Stimulated activated CD8-positive, alpha-beta memory T cell treated with anti-CD3 and anti-CD28 coated beads, Interleukin-7, amount 100 ng/mL, for 1 hour (primary cell): ENCODE results near the gene ZNF207.
"Not testable (repeated sequence)": the region's sequence is repeated elsewhere in the genome, so short reads cannot be mapped to it uniquely, and the experiment has no call there.

Experiments
- DNase-seq, 2 donors: peaks; one replicate each; pipeline ENCODE4 v3.0.0-alpha.2; 2020; ENCODE audit warnings: low read depth in 2 of 2

The ZNF207 gene

DNA sequence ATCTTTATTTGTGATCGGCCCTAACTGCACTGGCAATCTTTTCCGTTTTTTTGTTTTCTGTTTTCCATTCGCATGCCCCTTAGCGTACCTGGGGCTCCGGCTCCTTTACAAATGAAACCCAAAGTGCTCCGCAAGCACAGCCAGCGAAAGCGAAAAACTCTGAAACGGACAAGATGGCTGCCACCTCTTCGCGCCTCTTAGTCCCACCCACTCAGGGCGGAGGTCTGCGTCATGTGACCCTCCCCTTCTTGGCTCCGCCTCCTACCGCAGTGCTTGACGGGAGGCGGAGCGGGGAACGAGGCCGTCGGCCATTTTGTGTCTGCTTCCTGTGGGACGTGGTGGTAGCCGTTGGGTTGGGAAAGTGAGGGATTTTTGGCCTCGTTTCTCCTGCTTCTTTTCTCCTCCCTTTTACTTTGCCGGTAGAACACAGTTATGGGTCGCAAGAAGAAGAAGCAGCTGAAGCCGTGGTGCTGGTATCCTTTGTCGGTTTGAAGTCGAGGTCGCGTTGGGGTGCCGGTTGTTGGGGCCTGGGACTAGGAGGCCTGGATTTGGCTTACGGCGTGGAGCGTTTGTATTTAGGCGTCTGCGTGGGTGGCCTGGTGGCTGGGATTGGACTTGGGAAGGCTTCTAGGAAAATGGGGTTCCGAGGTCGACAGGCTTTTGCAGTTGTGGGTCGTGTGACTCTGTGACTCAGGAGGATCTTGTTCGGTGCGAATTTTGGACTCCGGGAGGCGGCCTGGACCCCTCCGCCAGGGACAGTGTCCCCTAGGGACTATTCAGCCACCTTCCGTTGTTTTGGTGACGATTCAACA is at the start of gene ZNF207:
TSS of gene ZNF207 (plus strand) at position 304 of the 812 bp plus-strand sequence. CDS start at position 433, 129 bp downstream.
- peak; percentile 89 to 90 for DNase-seq

GRCh38 chr17:32302037-32302436 is 47.9 kb upstream of the ZNF207 start:
- DNase-seq = no peak

DNA sequence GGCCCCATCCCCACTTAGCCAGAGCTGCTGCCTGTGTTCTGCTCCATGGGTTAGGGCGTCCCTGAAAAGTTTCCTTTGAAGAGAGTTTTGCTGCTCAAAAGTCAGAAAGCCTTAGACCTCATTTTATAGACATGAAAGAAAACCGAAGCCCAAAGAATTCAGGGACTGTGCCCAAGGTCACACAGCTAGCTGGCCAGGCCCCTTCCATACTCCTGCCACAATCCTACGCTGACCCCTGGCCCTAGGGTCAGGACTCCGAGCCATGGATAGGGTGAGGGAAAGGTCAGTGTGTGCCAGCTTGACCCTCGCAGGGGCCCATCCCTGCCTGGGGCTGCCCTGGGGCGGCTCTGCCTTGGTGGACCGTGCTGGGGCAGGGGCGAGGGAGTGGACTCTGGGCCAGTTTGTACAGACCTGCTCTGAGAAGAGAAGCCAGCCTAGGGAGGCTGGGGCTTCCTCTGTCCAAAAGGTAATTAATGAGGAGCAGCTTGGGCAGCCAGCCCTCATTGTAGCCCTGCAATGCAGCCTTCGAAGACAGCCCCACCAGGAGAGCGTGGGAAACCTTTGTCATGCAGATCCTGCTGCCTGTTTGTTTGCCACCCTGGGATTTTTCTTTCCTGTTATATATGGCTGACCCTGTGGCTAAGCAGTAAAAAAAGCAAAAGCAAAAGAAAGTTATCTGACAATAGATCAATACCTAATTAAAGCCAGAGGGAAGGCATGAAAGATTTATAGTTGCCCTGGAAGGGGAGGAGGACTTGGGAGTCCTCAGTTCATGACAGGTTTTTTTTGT is 46.9 kb upstream of the ZNF207 start:
- DNase-seq = no peak

GRCh38 chr17:32303781-32304288 is 46.1 kb upstream of the ZNF207 start:
- no peak for DNase-seq

- DNase-seq = no peak
Measured at GRCh38 chr17:32305049-32305448, 44.9 kb upstream of the ZNF207 start.

DNA sequence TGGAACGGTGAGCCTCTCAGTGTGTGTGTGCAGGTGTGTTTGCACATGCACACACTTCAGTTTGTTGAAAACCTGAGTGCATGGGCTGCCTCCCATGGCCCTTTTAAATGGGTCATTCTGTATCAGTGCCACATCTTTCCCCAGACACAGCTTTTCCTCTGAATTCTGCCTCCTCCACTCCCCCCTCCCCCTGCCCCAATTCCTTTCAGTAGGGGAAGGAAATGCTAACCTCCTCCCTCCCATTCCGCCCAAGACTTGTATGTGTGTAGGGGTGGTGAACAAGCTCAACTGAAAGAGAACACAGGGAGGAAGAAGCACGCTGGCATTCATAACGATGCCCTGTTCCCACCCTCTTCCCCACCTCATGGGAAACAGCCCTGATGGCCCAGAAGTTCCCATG is 42.3 kb upstream of the ZNF207 start:
- DNase-seq = no peak

GRCh38 chr17:32311028-32311536 is 38.9 kb upstream of the ZNF207 start:
- no peak for DNase-seq

GRCh38 chr17:32314636-32315035 is 35.3 kb upstream of the ZNF207 start:
- DNase-seq = no peak

GRCh38 chr17:32315171-32315570 is 34.8 kb upstream of the ZNF207 start:
- no peak for DNase-seq

GRCh38 chr17:32316653-32317052 is 33.3 kb upstream of the ZNF207 start:
- DNase-seq = not testable (repeated sequence)

- no peak for DNase-seq
Measured at GRCh38 chr17:32317353-32317752, 32.6 kb upstream of the ZNF207 start.

DNA sequence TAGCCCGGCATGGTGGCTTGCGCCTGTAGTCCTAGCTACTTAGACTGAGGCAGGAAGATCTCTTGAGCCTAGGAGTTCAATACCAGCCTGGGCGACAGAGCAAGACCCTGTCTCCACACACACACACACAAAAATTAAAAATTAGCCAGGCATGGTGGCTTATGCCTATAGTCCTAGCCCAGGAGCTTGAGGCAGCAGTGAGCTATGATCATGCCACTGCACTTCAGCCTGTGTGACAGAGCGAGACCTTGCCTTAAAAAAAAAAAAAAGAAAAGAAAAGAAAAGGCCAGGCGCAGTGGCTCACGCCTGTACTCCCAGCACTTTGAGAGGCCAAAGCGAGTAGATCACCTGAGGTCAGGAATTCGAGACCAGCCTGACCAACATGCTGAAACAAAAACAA is 31.9 kb upstream of the ZNF207 start:
- DNase-seq = no peak

DNA sequence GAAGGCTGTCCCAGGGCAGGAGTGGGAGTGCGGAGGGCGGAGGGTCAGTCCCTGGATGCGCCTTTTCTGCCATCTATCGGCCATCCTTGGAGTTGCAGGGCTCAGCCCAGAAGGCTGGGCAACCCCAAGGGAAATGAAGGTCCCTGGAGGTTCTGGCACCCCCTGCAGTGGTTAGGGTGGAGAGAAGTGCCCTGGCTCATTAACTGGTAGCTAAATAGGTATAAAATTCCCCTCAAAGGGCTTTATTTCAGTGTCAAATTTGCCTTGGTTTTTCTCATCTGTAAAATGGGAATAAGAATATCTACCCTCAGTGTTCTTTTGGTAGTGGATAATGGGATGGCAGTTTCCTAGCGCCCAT is 30.4 kb upstream of the ZNF207 start:
- peak; percentile 51 to 61 for DNase-seq

- DNase-seq = not testable (repeated sequence)
Measured at GRCh38 chr17:32320080-32320479, 29.9 kb upstream of the ZNF207 start.

DNA sequence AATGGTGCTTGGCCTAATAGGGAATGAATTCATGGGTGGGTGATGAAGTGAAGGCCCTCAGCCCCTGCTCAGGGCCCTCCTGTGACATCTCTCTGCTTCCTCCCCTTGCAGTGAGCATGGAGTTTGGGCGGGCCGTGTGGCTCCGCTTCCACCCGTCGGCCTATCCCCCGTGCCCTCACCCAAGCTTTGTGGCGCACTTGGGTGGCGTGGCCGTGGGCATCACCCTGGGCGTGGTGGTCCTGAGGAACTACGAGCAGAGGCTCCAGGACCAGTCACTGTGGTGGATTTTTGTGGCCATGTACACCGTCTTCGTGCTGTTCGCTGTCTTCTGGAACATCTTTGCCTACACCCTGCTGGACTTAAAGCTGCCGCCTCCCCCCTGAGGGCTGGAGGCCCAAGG is 29.1 kb upstream of the ZNF207 start:
- no peak for DNase-seq

DNA sequence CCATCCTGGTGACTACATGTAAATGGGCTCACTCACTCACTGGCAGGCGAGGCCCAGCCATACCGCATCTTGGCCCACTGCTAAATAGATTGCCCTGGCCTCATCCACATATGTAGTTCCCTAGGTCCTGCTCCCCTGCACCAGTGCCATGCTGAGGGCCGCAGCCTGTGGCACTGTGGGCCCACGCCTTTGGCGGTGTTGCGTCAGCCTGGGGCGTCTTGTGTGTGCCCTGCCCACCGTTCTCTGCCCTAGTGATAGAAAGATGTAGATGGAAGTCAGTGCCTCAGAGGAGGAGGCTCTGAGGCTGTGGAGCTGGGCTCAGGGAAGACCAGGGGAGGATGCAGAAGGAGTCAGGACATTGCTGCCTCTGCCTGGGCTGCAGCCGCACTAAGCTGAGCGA is 26.9 kb upstream of the ZNF207 start:
- DNase-seq = no peak

- DNase-seq = no peak
Measured at GRCh38 chr17:32323811-32324491, 26.0 kb upstream of the ZNF207 start.

GRCh38 chr17:32327911-32328310 is 22.0 kb upstream of the ZNF207 start:
- DNase-seq = no peak

DNA sequence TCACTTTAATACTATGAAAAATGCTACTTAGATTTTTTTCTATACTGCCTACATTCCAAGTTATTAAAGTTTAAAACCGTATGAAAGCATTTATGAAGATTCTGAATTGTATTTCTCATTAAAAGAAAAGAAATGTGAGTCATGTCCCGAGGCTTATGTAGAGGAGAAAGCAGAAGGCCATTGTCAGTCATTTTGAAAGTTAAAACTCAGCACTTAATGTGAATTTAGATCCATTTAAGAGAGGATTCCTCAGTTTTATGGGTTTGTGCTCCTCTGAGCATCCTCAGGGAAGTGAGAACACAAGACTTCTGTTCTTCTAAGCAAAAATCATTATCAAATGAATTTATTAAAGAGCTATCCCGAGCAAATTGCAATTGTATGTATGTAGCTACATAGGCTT is 19.8 kb upstream of the ZNF207 start:
- no peak for DNase-seq

DNA sequence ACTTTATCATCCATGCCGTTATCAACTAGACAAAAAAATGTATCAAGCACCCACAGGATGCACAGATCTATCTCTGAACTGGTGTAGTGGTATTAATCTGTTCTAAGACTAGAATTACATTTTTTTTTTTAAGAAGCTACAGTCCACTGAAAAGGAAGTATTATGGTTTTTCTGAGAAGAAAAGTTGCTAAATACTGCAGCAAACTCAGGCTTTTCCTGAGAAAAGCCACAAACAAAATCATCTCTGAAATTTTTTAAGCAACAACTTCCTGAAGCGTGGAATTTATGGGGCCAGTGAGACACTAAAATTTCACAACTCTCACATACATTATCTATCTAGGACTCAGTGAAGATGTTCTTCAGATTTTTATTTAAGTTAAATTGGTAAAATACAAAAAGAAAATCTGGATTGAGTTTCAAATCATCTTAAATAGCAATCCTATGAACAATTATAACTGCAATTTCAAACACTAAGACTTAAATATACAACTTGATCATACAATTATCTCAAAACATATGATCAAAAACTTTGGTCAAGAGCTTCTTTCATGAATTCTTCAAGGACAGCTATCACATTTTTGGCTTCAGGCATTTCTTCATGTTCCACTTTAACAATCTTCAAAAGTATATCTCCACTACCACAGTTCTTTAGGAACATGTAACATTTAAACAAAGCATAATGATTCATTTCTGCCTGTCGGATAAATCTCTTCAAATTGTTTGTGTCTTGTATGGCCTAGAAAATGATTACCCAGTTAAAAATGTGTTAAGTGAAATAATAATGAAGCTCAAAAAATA is 18.5 kb upstream of the ZNF207 start:
- DNase-seq = no peak

GRCh38 chr17:32333187-32333586 is 16.8 kb upstream of the ZNF207 start:
- no peak for DNase-seq
